Panc1 (cell line): ENCODE data around the gene GRAMD1A. TPM values are rescaled to one million over a fixed set of nuclear protein-coding genes. Genes with fewer than 3 reads are reported as not detected.

ENCODE experiments used
- ATAC-seq: fragments of 200-7000 bp; cut with Tn5 transposase; 2 replicates; pipeline ENCODE4 v1.9.1; 2020; ENCODE audit warnings: mild to moderate bottlenecking, moderate library complexity
- BruUV-seq: library from RNA; stranded (reverse); fragments of 400-500 nt; replicated peaks from 2 replicates; lab custom pipeline; 2021; lab: Mats Ljungman, UMichigan
- CTCF ChIA-PET: fragments of 300-600 bp; sonication (Branson Sonifier 250); formaldehyde crosslinking; loops from one replicate; lab custom pipeline; 2022; ENCODE audit warnings: antibody characterized with exemption; lab: Charles Lee
- POLR2A ChIA-PET: fragments of 300-600 bp; sonication (Branson Sonifier 250); formaldehyde crosslinking; loops from one replicate; lab custom pipeline; 2022; ENCODE audit warnings: antibody characterized with exemption; lab: Charles Lee
- DNase-seq: peaks from one replicate; pipeline ENCODE4 v3.0.0-alpha.2; 2010; ENCODE audit warnings: low read depth, low spot score
- H3K27ac ChIP-seq: 2 replicates; pipeline ENCODE4 v1.5.1; 2011; ENCODE audit warnings: mild to moderate bottlenecking, low read length, inconsistent platforms
- H3K27me3 ChIP-seq: fragments of 200-500 bp; sonication (Bioruptor generic); 2 replicates; pipeline ENCODE4 v1.6.0; 2014; ENCODE audit warnings: low read length, inconsistent platforms; ENCODE audit not compliant: control insufficient read depth, insufficient read depth
- H3K36me3 ChIP-seq: fragments of 200-500 bp; sonication (Bioruptor generic); 2 replicates; pipeline ENCODE4 v1.5.1; 2014; ENCODE audit warnings: inconsistent platforms, mild to moderate bottlenecking, low read length, moderate library complexity; ENCODE audit not compliant: control insufficient read depth, insufficient read depth
- H3K4me1 ChIP-seq: 2 replicates; pipeline ENCODE4 v1.5.1; 2011; ENCODE audit warnings: inconsistent platforms, mild to moderate bottlenecking, low read length, moderate library complexity; ENCODE audit not compliant: control insufficient read depth, insufficient read depth
- H3K4me3 ChIP-seq, 2 experiments: 2 replicates each; pipeline ENCODE4 v1.5.1; 2011 to 2012; ENCODE audit warnings: low read depth in 2 of 2, low read length in 2 of 2, mild to moderate bottlenecking in 2 of 2, inconsistent platforms in 1 of 2, moderate library complexity in 1 of 2
- H3K9me3 ChIP-seq: fragments of 200-500 bp; sonication (Bioruptor generic); 2 replicates; pipeline ENCODE4 v1.5.1; 2014; ENCODE audit warnings: low read depth, mild to moderate bottlenecking, inconsistent platforms, low read length, moderate library complexity; ENCODE audit not compliant: control insufficient read depth, insufficient read depth
- CTCF ChIP-seq: fragments of 450-650 bp; IDR thresholded peaks from 2 replicates; pipeline ENCODE4 v1.5.1; 2017; ENCODE audit warnings: mild to moderate bottlenecking
- POLR2AphosphoS5 ChIP-seq: IDR thresholded peaks from 2 replicates; pipeline ENCODE4 v1.6.1; 2012; ENCODE audit warnings: mild to moderate bottlenecking, low read depth, low read length, moderate library complexity
- REST ChIP-seq, 2 experiments: IDR thresholded peaks; 2 replicates each; pipeline ENCODE4 v1.6.1; 2011 to 2012; ENCODE audit warnings: low read depth in 2 of 2, control low read depth in 1 of 2, low read length in 1 of 2, mild to moderate bottlenecking in 1 of 2, moderate library complexity in 1 of 2; ENCODE audit not compliant: insufficient read depth in 1 of 2
- SIN3A ChIP-seq: IDR thresholded peaks from 2 replicates; pipeline ENCODE4 v1.6.1; 2012; ENCODE audit warnings: low read depth, mild to moderate bottlenecking, low read length, moderate library complexity, borderline replicate concordance; ENCODE audit not compliant: insufficient read depth
- TCF7L2 ChIP-seq: IDR thresholded peaks from 2 replicates; pipeline ENCODE4 v1.6.1; 2011; ENCODE audit warnings: mild to moderate bottlenecking, low read depth, low read length, inconsistent platforms
- in situ Hi-C: cut with HindIII; loops from 2 replicates; pipeline ENCODE4 v1.10.0; 2016; ENCODE audit warnings: low sequenced_read_pairs, low pct_unique_long_range_greater_than_20kb
- intact Hi-C: fragments of 100-400 bp; cut with micrococcal nuclease; formaldehyde crosslinking; loops from one replicate; pipeline ENCODE4 v1.10.0; 2022; ENCODE audit not compliant: unreplicated experiment
- total RNA-seq: library from RNA; stranded (reverse); gene quantifications from one replicate; pipeline ENCODE4 v1.2.1, GENCODE V29; 2021; ENCODE audit not compliant: unreplicated experiment

GRAMD1A gene
- total RNA-seq, 1 experiment from 2014 or later: 69.9 TPM

GRCh38 chr19:35055715-35056179 is 55.6 kb downstream of the GRAMD1A start:
- in situ Hi-C loops: no loop called here
- no peak for DNase-seq

GRCh38 chr19:35056513-35057063 is 56.5 kb downstream of the GRAMD1A start:
- no peaks in the 10 kb centered on the region for H3K36me3 ChIP-seq
- no peak overlapping the region for H3K27ac ChIP-seq
- no peaks in the 10 kb centered on the region for H3K4me1 ChIP-seq
- in situ Hi-C loops: no loop called here
- H3K27me3 ChIP-seq: peaks cover 2% of the 10 kb centered on the region; the same call in 1 of the 2 replicates
- DNase-seq: no peak
- TF ChIP-seq SIN3A (no peak), POLR2AphosphoS5 (no peak), CTCF (no peak)
- ChIA-PET POLR2A (no interaction called here), CTCF (interaction anchor here (0.6 to 0.7 kb wide), 4 partner anchors 25 to 454 kb away, joined by 3 to 9 read pairs (median 4); no protein-coding TSS in a partner anchor)
- H3K4me3 ChIP-seq: no peak overlapping the region
- no TSS peak for BruUV-seq
- intact Hi-C loops: no loop called here
- ATAC-seq: no peak
- H3K9me3 ChIP-seq: no peaks in the 10 kb centered on the region

More at GRCh38 chr19:35055715-35056179, 55.6 kb downstream of the GRAMD1A start:
- TF ChIP-seq CTCF (no peak; the same call in 1 of the 2 replicates), REST (IDR thresholded peaks at IDR 0.05; ENCODE audit: insufficient read depth in 1 of 2, low read depth in 2 of 2, low read length in 1 of 2) (no peak), SIN3A (no peak), TCF7L2 (no peak), POLR2AphosphoS5 (no peak)
- intact Hi-C loops: no loop called here
- Histone ChIP-seq H3K27me3 (peaks cover 2% of the 10 kb centered on the region; the same call in 1 of the 2 replicates), H3K4me3 (no peak overlapping the region), H3K27ac (no peak overlapping the region), H3K4me1 (no peaks in the 10 kb centered on the region), H3K36me3 (no peaks in the 10 kb centered on the region), H3K9me3 (no peaks in the 10 kb centered on the region)
- CTCF ChIA-PET: interaction anchor here (1.0 kb wide), 1 partner anchor 17 kb away, joined by 3 read pairs; no protein-coding TSS in a partner anchor
- ATAC-seq: peak; percentile 84
- POLR2A ChIA-PET: no interaction called here
- BruUV-seq: no TSS peak
